B cell (primary cell): ENCODE results near the gene NTMT1.

Source experiments
- CTCF ChIP-seq: fragments of 200-600 bp; IDR thresholded peaks from one replicate; pipeline ENCODE4 v1.8.0; 2022; ENCODE audit warnings: antibody characterized with exemption, mild to moderate bottlenecking
- EZH2 ChIP-seq: IDR thresholded peaks from 2 replicates; pipeline ENCODE4 v1.6.1; 2012; ENCODE audit warnings: borderline replicate concordance, low read depth, mild to moderate bottlenecking, moderate library complexity, low read length; ENCODE audit not compliant: insufficient read depth, poor library complexity, severe bottlenecking

GRCh38 chr9:129585352-129585751 lies 40.6 kb upstream of the NTMT1 start:
- no peak for TF ChIP-seq CTCF
- TF ChIP-seq EZH2, result no peak
